ENCODE data around the gene PLXDC1. TPM values are rescaled to one million over a fixed set of nuclear protein-coding genes. Genes with fewer than 3 reads are reported as not detected.
A peak's percentile ranks its signal among the peaks of the same experiment; 100 is the strongest.

PLXDC1 gene
- total and polyA plus RNA-seq, 2 of the 13 experiments (the other 11 are each of a cell fraction or from before 2014, with no cell fraction given), result not detected

GRCh38 chr17:39153599-39154051 lies 2.2 kb upstream of the PLXDC1 start (continued):
- TF ChIP-seq, protein P1, sequence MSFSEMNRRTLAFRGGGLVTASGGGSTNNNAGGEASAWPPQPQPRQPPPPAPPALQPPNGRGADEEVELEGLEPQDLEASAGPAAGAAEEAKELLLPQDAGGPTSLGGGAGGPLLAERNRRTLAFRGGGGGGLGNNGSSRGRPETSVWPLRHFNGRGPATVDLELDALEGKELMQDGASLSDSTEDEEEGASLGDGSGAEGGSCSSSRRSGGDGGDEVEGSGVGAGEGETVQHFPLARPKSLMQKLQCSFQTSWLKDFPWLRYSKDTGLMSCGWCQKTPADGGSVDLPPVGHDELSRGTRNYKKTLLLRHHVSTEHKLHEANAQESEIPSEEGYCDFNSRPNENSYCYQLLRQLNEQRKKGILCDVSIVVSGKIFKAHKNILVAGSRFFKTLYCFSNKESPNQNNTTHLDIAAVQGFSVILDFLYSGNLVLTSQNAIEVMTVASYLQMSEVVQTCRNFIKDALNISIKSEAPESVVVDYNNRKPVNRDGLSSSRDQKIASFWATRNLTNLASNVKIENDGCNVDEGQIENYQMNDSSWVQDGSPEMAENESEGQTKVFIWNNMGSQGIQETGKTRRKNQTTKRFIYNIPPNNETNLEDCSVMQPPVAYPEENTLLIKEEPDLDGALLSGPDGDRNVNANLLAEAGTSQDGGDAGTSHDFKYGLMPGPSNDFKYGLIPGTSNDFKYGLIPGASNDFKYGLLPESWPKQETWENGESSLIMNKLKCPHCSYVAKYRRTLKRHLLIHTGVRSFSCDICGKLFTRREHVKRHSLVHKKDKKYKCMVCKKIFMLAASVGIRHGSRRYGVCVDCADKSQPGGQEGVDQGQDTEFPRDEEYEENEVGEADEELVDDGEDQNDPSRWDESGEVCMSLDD (CRISPR knock-in tag; IDR thresholded peaks at IDR 0.05; ENCODE audit: borderline replicate concordance), result peak; percentile 77; the same call in 1 of the 2 replicates
- TF ChIP-seq FOXK2 (IDR thresholded peaks at IDR 0.05) (no peak), ZBTB8A (CRISPR knock-in tag; IDR thresholded peaks at IDR 0.05; ENCODE audit: borderline replicate concordance, low read depth) (no peak), SRSF4 (IDR thresholded peaks at IDR 0.05; ENCODE audit: low read depth, low read length, poor library complexity, severe bottlenecking) (no peak), NRL (CRISPR knock-in tag; IDR thresholded peaks at IDR 0.05; ENCODE audit: borderline replicate concordance) (no peak), ZSCAN25 (CRISPR knock-in tag; IDR thresholded peaks at IDR 0.05) (no peak), RXRA (CRISPR knock-in tag; IDR thresholded peaks at IDR 0.05) (peak; percentile 38; the same call in 1 of the 2 replicates), TBL1XR1 (IDR thresholded peaks at IDR 0.05; ENCODE audit: borderline replicate concordance, low read length, partially characterized antibody) (no peak)
- TF ChIP-seq, protein P2, sequence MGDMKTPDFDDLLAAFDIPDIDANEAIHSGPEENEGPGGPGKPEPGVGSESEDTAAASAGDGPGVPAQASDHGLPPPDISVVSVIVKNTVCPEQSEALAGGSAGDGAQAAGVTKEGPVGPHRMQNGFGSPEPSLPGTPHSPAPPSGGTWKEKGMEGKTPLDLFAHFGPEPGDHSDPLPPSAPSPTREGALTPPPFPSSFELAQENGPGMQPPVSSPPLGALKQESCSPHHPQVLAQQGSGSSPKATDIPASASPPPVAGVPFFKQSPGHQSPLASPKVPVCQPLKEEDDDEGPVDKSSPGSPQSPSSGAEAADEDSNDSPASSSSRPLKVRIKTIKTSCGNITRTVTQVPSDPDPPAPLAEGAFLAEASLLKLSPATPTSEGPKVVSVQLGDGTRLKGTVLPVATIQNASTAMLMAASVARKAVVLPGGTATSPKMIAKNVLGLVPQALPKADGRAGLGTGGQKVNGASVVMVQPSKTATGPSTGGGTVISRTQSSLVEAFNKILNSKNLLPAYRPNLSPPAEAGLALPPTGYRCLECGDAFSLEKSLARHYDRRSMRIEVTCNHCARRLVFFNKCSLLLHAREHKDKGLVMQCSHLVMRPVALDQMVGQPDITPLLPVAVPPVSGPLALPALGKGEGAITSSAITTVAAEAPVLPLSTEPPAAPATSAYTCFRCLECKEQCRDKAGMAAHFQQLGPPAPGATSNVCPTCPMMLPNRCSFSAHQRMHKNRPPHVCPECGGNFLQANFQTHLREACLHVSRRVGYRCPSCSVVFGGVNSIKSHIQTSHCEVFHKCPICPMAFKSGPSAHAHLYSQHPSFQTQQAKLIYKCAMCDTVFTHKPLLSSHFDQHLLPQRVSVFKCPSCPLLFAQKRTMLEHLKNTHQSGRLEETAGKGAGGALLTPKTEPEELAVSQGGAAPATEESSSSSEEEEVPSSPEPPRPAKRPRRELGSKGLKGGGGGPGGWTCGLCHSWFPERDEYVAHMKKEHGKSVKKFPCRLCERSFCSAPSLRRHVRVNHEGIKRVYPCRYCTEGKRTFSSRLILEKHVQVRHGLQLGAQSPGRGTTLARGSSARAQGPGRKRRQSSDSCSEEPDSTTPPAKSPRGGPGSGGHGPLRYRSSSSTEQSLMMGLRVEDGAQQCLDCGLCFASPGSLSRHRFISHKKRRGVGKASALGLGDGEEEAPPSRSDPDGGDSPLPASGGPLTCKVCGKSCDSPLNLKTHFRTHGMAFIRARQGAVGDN (CRISPR knock-in tag; IDR thresholded peaks at IDR 0.05), result no peak
